CD4-positive, alpha-beta T cell treated with Interleukin-15 for 1 hour (primary cell): ENCODE results near the gene TRAPPC12.
"Not testable (repeated sequence)": the region's sequence is repeated elsewhere in the genome, so short reads cannot be mapped to it uniquely, and the experiment has no call there.

Experiments
- DNase-seq: peaks from one replicate; pipeline ENCODE4 v3.0.0-alpha.2; 2020

Gene TRAPPC12

GRCh38 chr2:3379647-3380534, at the start of gene TRAPPC12:
Gene TRAPPC12, plus strand, starts transcription at chr2:3379694. Its CDS starts 7,930 bp downstream, at chr2:3387624.
- peak; percentile 92 for DNase-seq

- DNase-seq, result no peak
Observed at GRCh38 chr2:3332133-3332532, 47.4 kb upstream of the TRAPPC12 start.

- no peak for DNase-seq
Observed at GRCh38 chr2:3334392-3335345, 44.8 kb upstream of the TRAPPC12 start.

- no peak for DNase-seq
Observed at GRCh38 chr2:3336844-3337243, 42.6 kb upstream of the TRAPPC12 start.

GRCh38 chr2:3338340-3338739, 41.2 kb upstream of the TRAPPC12 start:
- DNase-seq, result no peak

- DNase-seq, result no peak
Observed at GRCh38 chr2:3340144-3340543, 39.4 kb upstream of the TRAPPC12 start.

- DNase-seq, result no peak
Observed at GRCh38 chr2:3341336-3341735, 38.2 kb upstream of the TRAPPC12 start.

- DNase-seq, result no peak
Observed at GRCh38 chr2:3342324-3342723, 37.2 kb upstream of the TRAPPC12 start.

GRCh38 chr2:3343012-3343411, 36.5 kb upstream of the TRAPPC12 start:
- no peak for DNase-seq

GRCh38 chr2:3344897-3345296, 34.6 kb upstream of the TRAPPC12 start:
- DNase-seq, result no peak

- DNase-seq, result no peak
Observed at GRCh38 chr2:3345621-3346020, 33.9 kb upstream of the TRAPPC12 start.

GRCh38 chr2:3348767-3349166, 30.7 kb upstream of the TRAPPC12 start:
- no peak for DNase-seq

GRCh38 chr2:3349211-3349693, 30.2 kb upstream of the TRAPPC12 start:
- no peak for DNase-seq

- no peak for DNase-seq
Observed at GRCh38 chr2:3354986-3355385, 24.5 kb upstream of the TRAPPC12 start.

- DNase-seq, result no peak
Observed at GRCh38 chr2:3355951-3356569, 23.4 kb upstream of the TRAPPC12 start.

GRCh38 chr2:3356799-3357198, 22.7 kb upstream of the TRAPPC12 start:
- DNase-seq, result no peak

GRCh38 chr2:3357446-3357845, 22.0 kb upstream of the TRAPPC12 start:
- DNase-seq, result not testable (repeated sequence)

GRCh38 chr2:3357926-3358325, 21.6 kb upstream of the TRAPPC12 start:
- DNase-seq, result no peak

GRCh38 chr2:3361518-3362389, 17.7 kb upstream of the TRAPPC12 start:
- DNase-seq, result no peak

GRCh38 chr2:3365219-3365618, 14.3 kb upstream of the TRAPPC12 start:
- no peak for DNase-seq

- DNase-seq, result no peak
Observed at GRCh38 chr2:3368261-3368722, 11.2 kb upstream of the TRAPPC12 start.
